Neural progenitor cell (in vitro differentiated cells): ENCODE measurements around the gene RPS6KA5. TPM values are rescaled to one million over a fixed set of nuclear protein-coding genes. Genes with fewer than 3 reads are reported as not detected.

Source experiments
- DNase-seq: peaks from one replicate; pipeline ENCODE4 v3.0.0-alpha.2; 2016; ENCODE audit warnings: low spot score
- H2AFZ ChIP-seq: fragments of 200-600 bp; sonication (generic); replicated peaks from 2 replicates; pipeline ENCODE4 v1.6.1; 2016; ENCODE audit warnings: antibody characterized with exemption
- H3F3A ChIP-seq: fragments of 200-600 bp; sonication (generic); 2 replicates; pipeline ENCODE4 v1.6.1; 2016; ENCODE audit warnings: antibody characterized with exemption, low read depth
- H3K27ac ChIP-seq: fragments of 200-600 bp; sonication (generic); 2 replicates; pipeline ENCODE4 v1.5.1; 2016; ENCODE audit warnings: mild to moderate bottlenecking
- H3K27me3 ChIP-seq: fragments of 200-600 bp; sonication (generic); 2 replicates; pipeline ENCODE4 v1.6.1; 2016; ENCODE audit warnings: mild to moderate bottlenecking, moderate library complexity
- H3K36me3 ChIP-seq: fragments of 200-600 bp; sonication (generic); 2 replicates; pipeline ENCODE4 v1.5.1; 2016
- H3K4me1 ChIP-seq: fragments of 200-600 bp; sonication (generic); 2 replicates; pipeline ENCODE4 v1.6.1; 2016; ENCODE audit warnings: mixed run types
- H3K4me2 ChIP-seq: fragments of 200-600 bp; sonication (generic); 2 replicates; pipeline ENCODE4 v1.6.1; 2016
- H3K4me3 ChIP-seq: fragments of 200-600 bp; sonication (generic); 2 replicates; pipeline ENCODE4 v1.5.1; 2016
- H3K79me2 ChIP-seq: fragments of 200-600 bp; sonication (generic); 2 replicates; pipeline ENCODE4 v1.6.1; 2016; ENCODE audit warnings: low read depth
- H3K9ac ChIP-seq: fragments of 200-600 bp; sonication (generic); 2 replicates; pipeline ENCODE4 v1.6.1; 2016
- H3K9me3 ChIP-seq: fragments of 200-600 bp; sonication (generic); 2 replicates; pipeline ENCODE4 v1.5.1; 2016; ENCODE audit warnings: low read depth
- H4K20me1 ChIP-seq: fragments of 200-600 bp; sonication (generic); 2 replicates; pipeline ENCODE4 v1.6.1; 2016; ENCODE audit warnings: low read depth
- H3K27ac Mint-ChIP-seq: 3 replicates; pipeline ENCODE4 v1.8.0; 2021; ENCODE audit warnings: mixed read lengths
- H3K27me3 Mint-ChIP-seq: 2 replicates; pipeline ENCODE4 v1.8.0; 2022; ENCODE audit warnings: low read depth, mild to moderate bottlenecking, inconsistent platforms, moderate library complexity, mixed read lengths; ENCODE audit not compliant: insufficient read depth
- H3K36me3 Mint-ChIP-seq: 3 replicates; pipeline ENCODE4 v1.8.0; 2021; ENCODE audit warnings: mixed read lengths
- H3K4me1 Mint-ChIP-seq: 3 replicates; pipeline ENCODE4 v1.8.0; 2021; ENCODE audit warnings: mixed read lengths
- H3K4me3 Mint-ChIP-seq: 3 replicates; pipeline ENCODE4 v1.8.0; 2021; ENCODE audit warnings: mild to moderate bottlenecking, moderate library complexity, mixed read lengths
- H3K9me3 Mint-ChIP-seq: 3 replicates; pipeline ENCODE4 v1.8.0; 2020; ENCODE audit warnings: mixed read lengths
- EZH2 ChIP-seq: fragments of 200-600 bp; sonication (generic); IDR thresholded peaks from 2 replicates; pipeline ENCODE4 v1.6.1; 2017; ENCODE audit warnings: antibody characterized with exemption, mild to moderate bottlenecking, moderate library complexity
- EZH2phosphoT487 ChIP-seq: fragments of 200-600 bp; sonication (generic); IDR thresholded peaks from 2 replicates; pipeline ENCODE4 v1.6.1; 2017; ENCODE audit warnings: antibody characterized with exemption
- total RNA-seq: library from RNA; depleted of rRNA; stranded (reverse); fragments of >200 nt; gene quantifications from 2 replicates; pipeline ENCODE4 v1.2.3, GENCODE V29; 2015; ENCODE audit warnings: low replicate concordance
- TF ChIP-seq, protein P1 (sequence below): fragments of 200-600 bp; sonication (generic); IDR thresholded peaks from 2 replicates; pipeline ENCODE4 v1.5.1; 2017; ENCODE audit warnings: antibody characterized with exemption, mild to moderate bottlenecking

The RPS6KA5 gene
- total RNA-seq, 1 donor from 2014 or later: 8.3 TPM

- Histone ChIP-seq H3F3A (peaks cover 6% of the 10 kb centered on the region), H3K4me2 (no peak overlapping the region), H3K36me3 (no peaks in the 10 kb centered on the region), H3K4me3 (no peak overlapping the region), H3K27me3 (no peaks in the 10 kb centered on the region), H3K9ac (no peak overlapping the region), H3K4me1 (peaks cover 34% of the 10 kb centered on the region), H4K20me1 (no peaks in the 10 kb centered on the region), H3K79me2 (no peaks in the 10 kb centered on the region), H2AFZ (no peak overlapping the region), H3K27ac (no peak overlapping the region), H3K9me3 (no peaks in the 10 kb centered on the region)
- Mint-ChIP-seq H3K27me3 (no peaks in the 10 kb centered on the region), H3K27ac (no peak overlapping the region), H3K36me3 (peaks cover 7% of the 10 kb centered on the region), H3K9me3 (no peaks in the 10 kb centered on the region), H3K4me1 (peaks cover 13% of the 10 kb centered on the region), H3K4me3 (no peak overlapping the region)
- DNase-seq: no peak
- TF ChIP-seq EZH2phosphoT487: no peak
- TF ChIP-seq, protein P1, sequence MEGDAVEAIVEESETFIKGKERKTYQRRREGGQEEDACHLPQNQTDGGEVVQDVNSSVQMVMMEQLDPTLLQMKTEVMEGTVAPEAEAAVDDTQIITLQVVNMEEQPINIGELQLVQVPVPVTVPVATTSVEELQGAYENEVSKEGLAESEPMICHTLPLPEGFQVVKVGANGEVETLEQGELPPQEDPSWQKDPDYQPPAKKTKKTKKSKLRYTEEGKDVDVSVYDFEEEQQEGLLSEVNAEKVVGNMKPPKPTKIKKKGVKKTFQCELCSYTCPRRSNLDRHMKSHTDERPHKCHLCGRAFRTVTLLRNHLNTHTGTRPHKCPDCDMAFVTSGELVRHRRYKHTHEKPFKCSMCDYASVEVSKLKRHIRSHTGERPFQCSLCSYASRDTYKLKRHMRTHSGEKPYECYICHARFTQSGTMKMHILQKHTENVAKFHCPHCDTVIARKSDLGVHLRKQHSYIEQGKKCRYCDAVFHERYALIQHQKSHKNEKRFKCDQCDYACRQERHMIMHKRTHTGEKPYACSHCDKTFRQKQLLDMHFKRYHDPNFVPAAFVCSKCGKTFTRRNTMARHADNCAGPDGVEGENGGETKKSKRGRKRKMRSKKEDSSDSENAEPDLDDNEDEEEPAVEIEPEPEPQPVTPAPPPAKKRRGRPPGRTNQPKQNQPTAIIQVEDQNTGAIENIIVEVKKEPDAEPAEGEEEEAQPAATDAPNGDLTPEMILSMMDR: no peak
- TF ChIP-seq EZH2: no peak
Measured at GRCh38 chr14:90870950-90871604, 189.4 kb downstream of the RPS6KA5 start.

DNA sequence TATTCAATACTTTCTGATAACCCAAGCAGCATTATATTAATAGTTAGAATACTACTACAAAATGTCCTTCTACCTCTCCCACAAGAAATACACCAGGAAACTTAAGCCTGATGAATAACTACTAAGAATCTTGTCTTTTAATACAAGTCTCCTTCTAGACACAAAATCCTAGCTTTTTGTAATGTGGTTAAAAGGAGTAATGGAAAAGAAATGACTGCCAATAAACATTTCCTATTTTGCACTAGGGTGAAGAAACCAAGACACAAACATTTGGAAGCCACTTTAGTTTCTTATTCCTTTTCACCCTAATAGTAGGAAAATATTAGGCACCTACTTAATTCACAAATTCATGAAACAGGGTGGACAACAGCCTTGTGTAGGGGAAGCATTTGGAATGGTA is 192.9 kb downstream of the RPS6KA5 start:
- no peak for DNase-seq
- peaks cover 6% of the 10 kb centered on the region for H3F3A ChIP-seq
- TF ChIP-seq, protein P1: no peak
- TF ChIP-seq EZH2phosphoT487 (no peak), EZH2 (no peak)
- no peaks in the 10 kb centered on the region for H4K20me1 ChIP-seq
- H3K9ac ChIP-seq: no peak overlapping the region
- no peaks in the 10 kb centered on the region for H3K79me2 ChIP-seq
- H3K4me2 ChIP-seq: no peak overlapping the region
- H3K27me3 ChIP-seq: no peaks in the 10 kb centered on the region
- no peaks in the 10 kb centered on the region for H3K27me3 Mint-ChIP-seq
- H3K36me3 ChIP-seq: no peaks in the 10 kb centered on the region
- H2AFZ ChIP-seq: no peak overlapping the region
- no peak overlapping the region for H3K4me3 ChIP-seq
- H3K36me3 Mint-ChIP-seq: no peaks in the 10 kb centered on the region
- peaks cover 18% of the 10 kb centered on the region for H3K4me1 ChIP-seq
- no peaks in the 10 kb centered on the region for H3K9me3 ChIP-seq
- no peaks in the 10 kb centered on the region for H3K9me3 Mint-ChIP-seq
- H3K4me3 Mint-ChIP-seq: no peak overlapping the region
- peaks cover 10% of the 10 kb centered on the region for H3K4me1 Mint-ChIP-seq
- H3K27ac ChIP-seq: no peak overlapping the region
- H3K27ac Mint-ChIP-seq: no peak overlapping the region

GRCh38 chr14:90866833-90867232 is 193.6 kb downstream of the RPS6KA5 start:
- DNase-seq: no peak
- Histone ChIP-seq H3K9me3 (no peaks in the 10 kb centered on the region), H3K4me3 (no peak overlapping the region), H4K20me1 (no peaks in the 10 kb centered on the region), H3K27ac (no peak overlapping the region), H3K4me1 (peaks cover 11% of the 10 kb centered on the region), H3K79me2 (no peaks in the 10 kb centered on the region), H3F3A (peaks cover 6% of the 10 kb centered on the region), H3K27me3 (no peaks in the 10 kb centered on the region), H3K9ac (no peak overlapping the region), H3K36me3 (no peaks in the 10 kb centered on the region), H2AFZ (no peak overlapping the region), H3K4me2 (no peak overlapping the region)
- Mint-ChIP-seq H3K4me1 (peaks cover 5% of the 10 kb centered on the region), H3K9me3 (no peaks in the 10 kb centered on the region), H3K27ac (no peak overlapping the region), H3K4me3 (no peak overlapping the region), H3K27me3 (no peaks in the 10 kb centered on the region), H3K36me3 (no peaks in the 10 kb centered on the region)
- TF ChIP-seq EZH2 (no peak), EZH2phosphoT487 (no peak)
- TF ChIP-seq, protein P1: no peak
